Thoracic aorta (tissue), 2 donors: ENCODE data around the gene RASA3. TPM values are rescaled to one million over a fixed set of nuclear protein-coding genes. Genes with fewer than 3 reads are reported as not detected.

ENCODE experiments used
- ATAC-seq: fragments of 150-250 bp; one replicate; pipeline ENCODE4 v1.8.0; 2017; ENCODE audit warnings: low read depth; ENCODE audit not compliant: insufficient number of reproducible peaks, low FRiP score
- DNase-seq: peaks from one replicate; pipeline ENCODE4 v3.0.0-alpha.2; 2020; ENCODE audit warnings: low spot score
- H3K27ac ChIP-seq, 2 donors: fragments of 200-600 bp; sonication (generic); 1 replicate in 1 of 2; 2 replicates in 1 of 2; pipeline ENCODE4 v1.5.1; 2016; ENCODE audit warnings: mild to moderate bottlenecking in 2 of 2, moderate library complexity in 2 of 2
- H3K27me3 ChIP-seq: fragments of 200-600 bp; sonication (generic); replicated peaks from 2 replicates; pipeline ENCODE4 v1.6.0; 2016; ENCODE audit warnings: mild to moderate bottlenecking; ENCODE audit not compliant: insufficient read depth
- H3K36me3 ChIP-seq: fragments of 200-600 bp; sonication (generic); one replicate; pipeline ENCODE4 v1.5.1; 2016
- H3K4me1 ChIP-seq, 2 donors: fragments of 200-600 bp; sonication (generic); 1 replicate in 1 of 2; 2 replicates in 1 of 2; pipeline versions ENCODE4 v1.5.1 to v1.6.0; 2016; ENCODE audit warnings: low read depth in 2 of 2, mild to moderate bottlenecking in 1 of 2; ENCODE audit not compliant: control insufficient read depth in 1 of 2
- H3K4me3 ChIP-seq: fragments of 200-600 bp; sonication (generic); 2 replicates; pipeline ENCODE4 v1.5.1; 2016; ENCODE audit warnings: mild to moderate bottlenecking
- H3K9me3 ChIP-seq: fragments of 200-600 bp; sonication (generic); 2 replicates; pipeline ENCODE4 v1.5.1; 2016
- total RNA-seq, 2 donors: library from RNA; depleted of rRNA; stranded (reverse); fragments of >200 nt; gene quantifications; one replicate each; pipeline versions ENCODE4 v1.1.0 to v1.2.3, GENCODE V29; 2016
- TF ChIP-seq, protein P1 (sequence below): fragments of 200-600 bp; sonication (generic); IDR thresholded peaks from one replicate; pipeline ENCODE4 v1.5.1; 2019; ENCODE audit warnings: antibody characterized with exemption

Gene RASA3
- total RNA-seq, 2 donors from 2014 or later, result 38.9 to 48.6 TPM

- Histone ChIP-seq H3K27me3 (no peaks in the 10 kb centered on the region), H3K4me3 (no peak overlapping the region), H3K9me3 (no peaks in the 10 kb centered on the region), H3K27ac (no peak overlapping the region), H3K4me1 (no peaks in the 10 kb centered on the region), H3K36me3 (no peaks in the 10 kb centered on the region)
- ATAC-seq (no peak), DNase-seq (no peak)
- TF ChIP-seq, protein P1, sequence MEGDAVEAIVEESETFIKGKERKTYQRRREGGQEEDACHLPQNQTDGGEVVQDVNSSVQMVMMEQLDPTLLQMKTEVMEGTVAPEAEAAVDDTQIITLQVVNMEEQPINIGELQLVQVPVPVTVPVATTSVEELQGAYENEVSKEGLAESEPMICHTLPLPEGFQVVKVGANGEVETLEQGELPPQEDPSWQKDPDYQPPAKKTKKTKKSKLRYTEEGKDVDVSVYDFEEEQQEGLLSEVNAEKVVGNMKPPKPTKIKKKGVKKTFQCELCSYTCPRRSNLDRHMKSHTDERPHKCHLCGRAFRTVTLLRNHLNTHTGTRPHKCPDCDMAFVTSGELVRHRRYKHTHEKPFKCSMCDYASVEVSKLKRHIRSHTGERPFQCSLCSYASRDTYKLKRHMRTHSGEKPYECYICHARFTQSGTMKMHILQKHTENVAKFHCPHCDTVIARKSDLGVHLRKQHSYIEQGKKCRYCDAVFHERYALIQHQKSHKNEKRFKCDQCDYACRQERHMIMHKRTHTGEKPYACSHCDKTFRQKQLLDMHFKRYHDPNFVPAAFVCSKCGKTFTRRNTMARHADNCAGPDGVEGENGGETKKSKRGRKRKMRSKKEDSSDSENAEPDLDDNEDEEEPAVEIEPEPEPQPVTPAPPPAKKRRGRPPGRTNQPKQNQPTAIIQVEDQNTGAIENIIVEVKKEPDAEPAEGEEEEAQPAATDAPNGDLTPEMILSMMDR, result no peak
Measured at GRCh38 chr13:113959198-113959597, 173.2 kb downstream of the RASA3 start.

DNA sequence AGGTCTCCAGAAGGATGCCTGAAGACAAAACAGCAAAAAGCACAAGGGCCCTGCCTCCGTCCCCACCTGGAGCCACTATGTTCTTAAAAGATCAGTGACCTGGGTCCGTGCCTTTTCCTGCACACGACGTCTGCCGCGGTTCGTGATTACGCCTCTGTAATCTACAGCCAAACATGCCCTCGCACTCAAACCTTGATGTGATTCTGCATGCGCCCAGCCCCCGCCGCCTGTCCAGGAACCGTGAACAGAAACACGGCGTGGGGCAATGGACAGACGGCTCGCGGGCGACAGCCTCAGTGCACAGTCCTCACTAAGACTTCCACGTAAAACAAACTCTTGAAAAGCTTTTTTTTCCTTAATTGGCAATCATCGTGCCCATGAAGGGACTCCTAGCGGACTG is 174.1 kb downstream of the RASA3 start:
- DNase-seq (no peak), ATAC-seq (no peak)
- H3K27me3 ChIP-seq, result no peaks in the 10 kb centered on the region
- H3K9me3 ChIP-seq, result no peaks in the 10 kb centered on the region
- no peak overlapping the region for H3K27ac ChIP-seq
- TF ChIP-seq, protein P1, result no peak
- H3K36me3 ChIP-seq, result no peaks in the 10 kb centered on the region
- H3K4me1 ChIP-seq, result no peaks in the 10 kb centered on the region
- no peak overlapping the region for H3K4me3 ChIP-seq

DNA sequence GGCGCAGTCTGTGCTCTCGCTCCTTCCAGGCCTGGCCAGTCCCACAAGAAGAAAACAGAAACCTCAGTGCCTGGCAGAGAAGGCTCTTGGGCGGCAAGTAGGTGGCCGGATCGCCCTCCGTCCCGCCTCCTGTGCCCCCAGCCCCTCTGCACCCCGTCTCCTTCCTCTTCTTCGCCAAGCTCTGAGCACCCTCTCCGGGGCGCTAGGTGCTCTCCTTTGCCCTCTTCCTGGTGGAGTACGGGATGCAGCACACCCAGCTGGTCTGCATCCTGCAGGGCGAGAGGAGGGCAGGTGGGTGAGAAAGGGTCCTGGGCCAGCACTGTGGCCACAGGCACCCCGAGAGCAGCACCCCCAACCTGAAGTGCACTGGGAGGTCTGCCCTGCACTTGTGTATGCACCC is 175.9 kb downstream of the RASA3 start:
- no peak for DNase-seq
- no peaks in the 10 kb centered on the region for H3K9me3 ChIP-seq

GRCh38 chr13:113955691-113956090 is 176.7 kb downstream of the RASA3 start:
- TF ChIP-seq, protein P1, result no peak
- H3K27me3 ChIP-seq, result no peaks in the 10 kb centered on the region
- no peak for ATAC-seq
- no peak overlapping the region for H3K27ac ChIP-seq
- DNase-seq, result no peak
- peaks cover 0 to 9% of the 10 kb centered on the region in 2 donors for H3K4me1 ChIP-seq
- no peaks in the 10 kb centered on the region for H3K9me3 ChIP-seq
- no peaks in the 10 kb centered on the region for H3K36me3 ChIP-seq
- H3K4me3 ChIP-seq, result no peak overlapping the region

More for the DNA sequence above, 175.9 kb downstream of the RASA3 start:
- ATAC-seq, result no peak
- Histone ChIP-seq H3K27ac (no peak overlapping the region), H3K36me3 (no peaks in the 10 kb centered on the region), H3K27me3 (no peaks in the 10 kb centered on the region), H3K4me3 (no peak overlapping the region), H3K4me1 (peaks cover 0 to 3% of the 10 kb centered on the region in 2 donors)
- TF ChIP-seq, protein P1, result no peak

- no peaks in the 10 kb centered on the region for H3K36me3 ChIP-seq
- DNase-seq, result no peak
- peaks cover 0 to 11% of the 10 kb centered on the region in 2 donors for H3K4me1 ChIP-seq
- TF ChIP-seq, protein P1, result no peak
- ATAC-seq, result no peak
- no peaks in the 10 kb centered on the region for H3K27me3 ChIP-seq
- H3K9me3 ChIP-seq, result no peaks in the 10 kb centered on the region
- H3K27ac ChIP-seq, result no peak overlapping the region
- H3K4me3 ChIP-seq, result no peak overlapping the region
Measured at GRCh38 chr13:113955235-113955634, 177.2 kb downstream of the RASA3 start.
